Panc1 (cell line): ENCODE data around the gene ZBTB20. TPM values are rescaled to one million over a fixed set of nuclear protein-coding genes. Genes with fewer than 3 reads are reported as not detected.

ENCODE experiments used
- ATAC-seq: fragments of 200-7000 bp; cut with Tn5 transposase; 2 replicates; pipeline ENCODE4 v1.9.1; 2020; ENCODE audit warnings: mild to moderate bottlenecking, moderate library complexity
- BruUV-seq: library from RNA; stranded (reverse); fragments of 400-500 nt; replicated peaks from 2 replicates; lab custom pipeline; 2021; lab: Mats Ljungman, UMichigan
- CTCF ChIA-PET: fragments of 300-600 bp; sonication (Branson Sonifier 250); formaldehyde crosslinking; loops from one replicate; lab custom pipeline; 2022; ENCODE audit warnings: antibody characterized with exemption; lab: Charles Lee
- POLR2A ChIA-PET: fragments of 300-600 bp; sonication (Branson Sonifier 250); formaldehyde crosslinking; loops from one replicate; lab custom pipeline; 2022; ENCODE audit warnings: antibody characterized with exemption; lab: Charles Lee
- DNase-seq: peaks from one replicate; pipeline ENCODE4 v3.0.0-alpha.2; 2010; ENCODE audit warnings: low read depth, low spot score
- H3K27ac ChIP-seq: 2 replicates; pipeline ENCODE4 v1.5.1; 2011; ENCODE audit warnings: mild to moderate bottlenecking, low read length, inconsistent platforms
- H3K27me3 ChIP-seq: fragments of 200-500 bp; sonication (Bioruptor generic); 2 replicates; pipeline ENCODE4 v1.6.0; 2014; ENCODE audit warnings: low read length, inconsistent platforms; ENCODE audit not compliant: control insufficient read depth, insufficient read depth
- H3K36me3 ChIP-seq: fragments of 200-500 bp; sonication (Bioruptor generic); 2 replicates; pipeline ENCODE4 v1.5.1; 2014; ENCODE audit warnings: inconsistent platforms, mild to moderate bottlenecking, low read length, moderate library complexity; ENCODE audit not compliant: control insufficient read depth, insufficient read depth
- H3K4me1 ChIP-seq: 2 replicates; pipeline ENCODE4 v1.5.1; 2011; ENCODE audit warnings: inconsistent platforms, mild to moderate bottlenecking, low read length, moderate library complexity; ENCODE audit not compliant: control insufficient read depth, insufficient read depth
- H3K4me3 ChIP-seq, 2 experiments: 2 replicates each; pipeline ENCODE4 v1.5.1; 2011 to 2012; ENCODE audit warnings: low read depth in 2 of 2, low read length in 2 of 2, mild to moderate bottlenecking in 2 of 2, inconsistent platforms in 1 of 2, moderate library complexity in 1 of 2
- H3K9me3 ChIP-seq: fragments of 200-500 bp; sonication (Bioruptor generic); 2 replicates; pipeline ENCODE4 v1.5.1; 2014; ENCODE audit warnings: low read depth, mild to moderate bottlenecking, inconsistent platforms, low read length, moderate library complexity; ENCODE audit not compliant: control insufficient read depth, insufficient read depth
- POLR2AphosphoS5 ChIP-seq: IDR thresholded peaks from 2 replicates; pipeline ENCODE4 v1.6.1; 2012; ENCODE audit warnings: mild to moderate bottlenecking, low read depth, low read length, moderate library complexity
- REST ChIP-seq, 2 experiments: IDR thresholded peaks; 2 replicates each; pipeline ENCODE4 v1.6.1; 2011 to 2012; ENCODE audit warnings: low read depth in 2 of 2, control low read depth in 1 of 2, low read length in 1 of 2, mild to moderate bottlenecking in 1 of 2, moderate library complexity in 1 of 2; ENCODE audit not compliant: insufficient read depth in 1 of 2
- SIN3A ChIP-seq: IDR thresholded peaks from 2 replicates; pipeline ENCODE4 v1.6.1; 2012; ENCODE audit warnings: low read depth, mild to moderate bottlenecking, low read length, moderate library complexity, borderline replicate concordance; ENCODE audit not compliant: insufficient read depth
- TCF7L2 ChIP-seq: IDR thresholded peaks from 2 replicates; pipeline ENCODE4 v1.6.1; 2011; ENCODE audit warnings: mild to moderate bottlenecking, low read depth, low read length, inconsistent platforms
- in situ Hi-C: cut with HindIII; loops from 2 replicates; pipeline ENCODE4 v1.10.0; 2016; ENCODE audit warnings: low sequenced_read_pairs, low pct_unique_long_range_greater_than_20kb
- intact Hi-C: fragments of 100-400 bp; cut with micrococcal nuclease; formaldehyde crosslinking; loops from one replicate; pipeline ENCODE4 v1.10.0; 2022; ENCODE audit not compliant: unreplicated experiment
- total RNA-seq: library from RNA; stranded (reverse); gene quantifications from one replicate; pipeline ENCODE4 v1.2.1, GENCODE V29; 2021; ENCODE audit not compliant: unreplicated experiment
- TF ChIP-seq, protein P1 (sequence below): fragments of 450-650 bp; IDR thresholded peaks from 2 replicates; pipeline ENCODE4 v1.5.1; 2017; ENCODE audit warnings: mild to moderate bottlenecking

The ZBTB20 gene
- total RNA-seq, 1 experiment from 2014 or later = 4.1 TPM

DNA sequence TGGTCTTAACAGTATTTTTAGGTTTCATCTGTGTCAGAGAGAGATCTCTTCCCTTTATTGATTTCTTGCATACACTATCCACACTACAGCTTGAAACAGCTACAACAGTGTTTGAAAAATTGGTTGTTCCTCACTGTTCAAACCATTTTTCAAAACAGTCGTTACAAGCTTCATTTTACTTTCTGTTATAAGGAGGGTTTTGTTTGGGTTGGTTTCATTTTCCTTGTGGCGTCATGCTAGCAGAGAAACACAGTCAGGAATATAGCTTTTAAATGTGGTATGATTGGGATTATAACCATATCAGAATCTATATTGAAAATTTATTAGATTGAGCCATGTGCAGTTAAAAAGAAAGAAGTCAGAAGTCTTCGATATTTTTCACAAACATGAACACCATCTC lies 400.6 kb downstream of the ZBTB20 start:
- in situ Hi-C loops = no loop called here
- intact Hi-C loops = no loop called here
- no peak overlapping the region for H3K4me3 ChIP-seq
- no peak overlapping the region for H3K27ac ChIP-seq
- TF ChIP-seq POLR2AphosphoS5 = no peak
- TF ChIP-seq, protein P1, sequence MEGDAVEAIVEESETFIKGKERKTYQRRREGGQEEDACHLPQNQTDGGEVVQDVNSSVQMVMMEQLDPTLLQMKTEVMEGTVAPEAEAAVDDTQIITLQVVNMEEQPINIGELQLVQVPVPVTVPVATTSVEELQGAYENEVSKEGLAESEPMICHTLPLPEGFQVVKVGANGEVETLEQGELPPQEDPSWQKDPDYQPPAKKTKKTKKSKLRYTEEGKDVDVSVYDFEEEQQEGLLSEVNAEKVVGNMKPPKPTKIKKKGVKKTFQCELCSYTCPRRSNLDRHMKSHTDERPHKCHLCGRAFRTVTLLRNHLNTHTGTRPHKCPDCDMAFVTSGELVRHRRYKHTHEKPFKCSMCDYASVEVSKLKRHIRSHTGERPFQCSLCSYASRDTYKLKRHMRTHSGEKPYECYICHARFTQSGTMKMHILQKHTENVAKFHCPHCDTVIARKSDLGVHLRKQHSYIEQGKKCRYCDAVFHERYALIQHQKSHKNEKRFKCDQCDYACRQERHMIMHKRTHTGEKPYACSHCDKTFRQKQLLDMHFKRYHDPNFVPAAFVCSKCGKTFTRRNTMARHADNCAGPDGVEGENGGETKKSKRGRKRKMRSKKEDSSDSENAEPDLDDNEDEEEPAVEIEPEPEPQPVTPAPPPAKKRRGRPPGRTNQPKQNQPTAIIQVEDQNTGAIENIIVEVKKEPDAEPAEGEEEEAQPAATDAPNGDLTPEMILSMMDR = no peak
- no peak for TF ChIP-seq REST (IDR thresholded peaks at IDR 0.05; ENCODE audit: insufficient read depth in 1 of 2, low read depth in 2 of 2, low read length in 1 of 2)
- no peak for TF ChIP-seq SIN3A
- TF ChIP-seq TCF7L2 = no peak
- ATAC-seq (no peak), DNase-seq (no peak)
- POLR2A ChIA-PET = interaction anchor here (0.7 kb wide), 1 partner anchor 171 kb away, joined by 3 read pairs; no protein-coding TSS in a partner anchor
- no peaks in the 10 kb centered on the region for H3K36me3 ChIP-seq
- H3K9me3 ChIP-seq = peaks cover 4% of the 10 kb centered on the region; the same call in 1 of the 2 replicates
- BruUV-seq = no TSS peak
- H3K27me3 ChIP-seq = no peaks in the 10 kb centered on the region
- H3K4me1 ChIP-seq = no peaks in the 10 kb centered on the region
- CTCF ChIA-PET = no interaction called here

DNA sequence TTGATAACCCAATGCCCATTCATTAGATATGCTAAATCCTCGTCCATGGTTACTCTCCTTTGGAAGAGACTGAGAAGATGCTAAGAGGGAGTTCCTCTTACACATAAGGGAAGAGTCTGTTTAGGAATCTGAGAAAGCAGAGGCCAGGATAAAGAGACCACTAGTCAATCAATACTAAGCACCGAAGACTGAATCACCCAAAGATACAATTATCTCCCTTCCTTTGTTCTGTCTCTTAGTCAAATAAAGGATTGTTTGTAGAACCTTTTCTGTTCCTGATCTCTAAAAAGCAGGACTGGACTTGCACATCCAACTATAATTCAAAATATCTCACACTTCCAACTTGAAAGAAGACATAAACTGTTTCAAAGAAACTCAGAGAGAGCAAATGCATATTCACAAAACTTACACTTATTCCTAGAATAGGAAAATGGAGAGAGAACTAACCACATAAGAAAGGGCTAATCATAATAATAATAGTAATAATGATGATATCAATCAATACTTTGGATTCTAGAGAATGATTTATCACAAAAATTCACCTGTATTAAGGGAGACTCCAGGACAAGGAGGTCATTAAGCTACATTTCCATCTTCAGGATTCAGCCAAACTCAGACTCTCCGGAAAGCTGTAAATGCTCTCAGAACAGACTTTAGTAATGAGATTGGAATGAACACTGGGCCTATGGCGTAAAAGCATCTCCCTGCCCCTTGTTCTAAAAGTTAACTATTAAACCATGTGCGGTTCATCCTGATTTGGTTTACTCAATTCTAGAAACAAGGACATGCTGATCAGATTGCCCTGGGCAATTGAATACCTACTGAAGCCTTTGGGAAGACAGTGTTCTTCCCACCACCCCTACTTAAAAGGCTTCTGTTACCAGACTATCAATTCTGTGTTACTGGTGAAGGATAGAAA lies 401.5 kb downstream of the ZBTB20 start:
- Histone ChIP-seq H3K36me3 (no peaks in the 10 kb centered on the region), H3K27me3 (no peaks in the 10 kb centered on the region), H3K4me3 (no peak overlapping the region), H3K4me1 (no peaks in the 10 kb centered on the region), H3K9me3 (peaks cover 4% of the 10 kb centered on the region; the same call in 1 of the 2 replicates), H3K27ac (no peak overlapping the region)
- no peak for ATAC-seq
- ChIA-PET POLR2A (no interaction called here), CTCF (interaction anchor here (0.6 kb wide), 1 partner anchor 247 kb away, joined by 3 read pairs; no protein-coding TSS in a partner anchor)
- TF ChIP-seq SIN3A (no peak), TCF7L2 (no peak), POLR2AphosphoS5 (no peak), REST (IDR thresholded peaks at IDR 0.05; ENCODE audit: insufficient read depth in 1 of 2, low read depth in 2 of 2, low read length in 1 of 2) (no peak)
- TF ChIP-seq, protein P1 = no peak
- no TSS peak for BruUV-seq
- intact Hi-C loops (no loop called here), in situ Hi-C loops (no loop called here)
- DNase-seq = no peak
